Stromal cell of bone marrow (primary cell): ENCODE data around the gene ARHGEF7.

Experiments used
- DNase-seq: peaks from one replicate; pipeline ENCODE4 v3.0.0-alpha.2; 2012; ENCODE audit warnings: low read depth

ARHGEF7 gene

DNA sequence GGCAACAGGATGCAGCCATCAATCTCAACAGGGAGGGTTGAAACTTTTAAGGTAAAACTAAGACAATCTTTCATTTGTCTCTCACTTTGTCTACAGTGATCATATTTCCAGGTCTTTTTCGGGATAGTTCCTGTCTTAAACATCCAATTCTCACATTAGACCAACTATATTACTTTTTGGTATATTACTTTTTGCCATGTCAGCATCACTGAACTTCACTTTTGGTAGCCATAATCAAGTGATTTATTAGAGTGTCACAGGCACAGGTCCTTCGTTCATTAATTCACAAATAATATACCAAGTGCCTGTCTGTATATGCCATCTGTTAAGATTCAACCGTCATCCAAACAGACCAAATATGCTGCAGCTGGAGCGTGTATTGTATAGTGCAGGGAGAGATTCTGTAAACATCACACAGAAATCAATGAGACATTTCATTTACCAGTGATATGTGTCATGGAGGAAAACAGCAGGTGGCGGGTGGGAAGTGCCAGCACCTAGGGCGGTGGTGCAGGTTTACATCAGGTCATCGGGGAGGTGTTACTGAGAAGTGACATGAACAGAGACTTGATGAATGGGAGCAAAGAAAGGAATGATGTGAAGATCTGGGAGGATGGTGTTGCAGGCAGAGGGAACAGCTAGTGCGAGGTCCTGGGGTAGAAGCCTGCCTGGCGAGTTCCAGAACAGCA, 24.9 kb downstream of the ARHGEF7 start:
- no peak for DNase-seq

DNA sequence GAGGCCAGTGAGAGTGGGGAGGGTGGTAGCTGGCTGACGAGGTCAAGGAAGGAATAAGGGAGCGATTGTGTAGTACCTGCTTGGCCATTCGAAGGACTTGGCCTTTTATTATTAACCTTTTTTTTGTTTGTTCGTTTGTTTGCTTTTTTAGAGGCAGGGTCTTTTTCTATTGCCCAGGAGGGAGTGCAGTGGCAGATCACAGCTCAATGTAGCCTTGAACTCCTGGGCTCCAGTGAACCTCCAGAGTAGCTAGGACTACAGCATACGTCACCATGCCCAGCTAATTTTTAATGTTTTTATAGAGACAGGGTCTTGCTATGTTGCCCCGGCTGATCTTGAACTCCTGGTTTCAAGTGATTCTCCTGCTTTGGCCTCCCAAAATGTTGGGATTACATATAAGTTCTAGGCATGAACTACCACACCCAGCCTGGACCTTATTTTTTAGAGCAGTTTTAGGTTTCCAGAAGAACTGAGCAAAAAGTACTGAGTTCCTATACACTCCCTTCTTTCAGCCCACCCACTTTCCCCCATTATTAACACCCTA, 25.5 kb downstream of the ARHGEF7 start:
- DNase-seq, result no peak

DNA sequence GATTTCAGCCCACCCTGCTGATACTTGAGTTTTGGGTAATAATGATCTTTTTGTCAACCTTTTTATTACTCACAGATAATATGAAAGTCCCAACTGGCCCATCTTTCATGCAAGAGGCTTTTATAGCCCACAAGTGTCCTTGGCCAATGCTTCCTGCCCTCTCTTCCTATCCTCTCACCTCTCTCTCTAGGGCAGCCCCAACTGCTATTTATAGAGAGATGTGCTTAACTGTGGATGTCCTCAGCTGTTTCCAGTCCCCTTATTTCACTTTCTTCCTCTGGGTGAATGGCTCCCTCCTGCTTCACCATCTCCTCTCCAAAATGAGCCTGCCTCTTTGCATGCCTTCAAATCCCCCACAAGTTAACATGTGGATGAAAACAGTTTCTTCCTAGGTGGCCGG, 27.4 kb downstream of the ARHGEF7 start:
- DNase-seq, result no peak

DNA sequence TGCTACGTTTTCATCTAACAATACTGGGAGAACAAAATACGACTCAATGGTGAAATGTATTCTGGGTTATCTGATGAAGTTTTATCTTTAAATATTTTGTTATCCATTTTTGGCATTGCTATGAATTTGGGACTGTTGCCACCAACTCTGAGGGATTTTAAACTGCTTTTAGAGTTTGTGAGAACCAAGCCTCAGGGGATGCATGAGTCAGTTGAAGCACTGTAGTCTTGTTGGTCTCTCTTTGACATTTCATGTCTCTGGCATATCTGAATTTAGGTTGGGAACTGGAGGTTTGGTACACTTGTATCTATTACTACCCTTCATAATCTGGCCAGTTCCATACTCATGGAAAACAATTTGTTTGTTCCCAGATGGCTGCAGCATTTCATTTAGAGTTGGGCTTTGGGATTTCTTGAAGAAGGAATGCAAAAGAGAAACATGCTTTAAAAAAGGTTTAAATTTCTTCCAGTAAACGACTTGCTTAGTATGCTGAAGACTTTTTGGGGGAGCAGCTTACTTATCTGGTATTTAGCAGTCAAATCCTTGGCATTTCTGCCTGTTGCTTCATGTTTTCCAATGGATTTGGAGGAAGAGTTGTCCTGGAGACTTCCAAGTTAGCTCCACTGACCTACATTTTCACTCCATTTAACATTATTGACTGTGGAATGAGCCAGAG, 28.9 kb downstream of the ARHGEF7 start:
- peak; percentile 49 for DNase-seq

DNA sequence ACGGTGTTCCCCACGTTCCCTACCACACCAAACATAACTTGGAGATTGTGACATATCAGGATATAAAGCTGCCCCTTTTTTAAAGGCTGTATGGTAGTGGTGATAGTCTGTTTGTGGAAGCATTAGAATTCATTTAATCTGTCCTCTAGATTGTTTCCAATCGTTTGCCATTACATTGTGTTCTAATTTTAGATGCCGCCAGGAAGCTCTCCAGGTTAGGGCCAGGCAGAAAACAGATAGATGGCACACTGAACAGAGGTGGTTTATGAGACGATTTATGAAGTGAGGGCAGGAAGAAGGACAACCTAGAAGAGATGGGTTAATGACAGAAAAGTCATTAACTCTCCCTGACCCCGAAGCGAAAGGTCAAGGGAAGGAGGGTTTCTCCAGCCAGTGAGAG, 30.0 kb downstream of the ARHGEF7 start:
- no peak for DNase-seq

DNA sequence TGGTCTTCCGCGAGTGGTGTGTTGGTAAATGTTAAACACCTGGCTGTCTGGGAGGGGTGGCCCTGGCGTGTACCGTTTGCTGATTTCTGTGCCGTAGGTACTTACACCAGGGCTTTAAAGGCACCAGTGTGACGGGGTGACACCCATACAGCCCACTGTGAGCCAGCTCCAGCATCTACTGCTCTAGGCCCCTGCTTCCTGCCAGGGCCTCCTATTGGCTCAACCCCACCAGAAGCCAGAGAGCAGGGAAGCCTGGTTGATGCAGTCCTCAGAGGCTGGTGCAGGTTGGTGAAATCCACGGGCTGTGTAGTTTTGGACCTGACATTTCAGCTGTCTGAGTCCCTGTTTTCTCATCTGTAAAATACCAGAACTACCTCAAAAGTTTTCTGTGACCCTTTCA, 30.4 kb downstream of the ARHGEF7 start:
- DNase-seq, result no peak

DNA sequence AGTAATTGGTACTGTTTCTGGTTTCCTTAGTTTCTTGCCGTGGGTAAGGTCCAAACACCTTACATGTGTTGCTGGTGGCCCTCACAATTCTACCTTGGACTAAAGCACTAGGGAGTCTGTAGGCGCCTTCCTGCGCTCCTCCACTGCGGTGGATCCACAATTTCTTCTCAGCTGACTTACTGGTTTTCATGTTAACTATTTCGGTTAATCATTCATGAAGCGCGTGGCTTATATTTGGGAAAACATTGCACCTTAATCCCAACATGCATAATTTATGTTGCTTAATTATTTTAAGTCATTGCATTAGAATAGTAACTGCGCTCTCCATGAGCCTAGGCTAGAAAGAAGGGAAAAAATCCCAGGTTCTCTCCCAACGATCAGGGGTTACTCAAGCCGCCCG, 37.7 kb downstream of the ARHGEF7 start:
- no peak for DNase-seq

DNA sequence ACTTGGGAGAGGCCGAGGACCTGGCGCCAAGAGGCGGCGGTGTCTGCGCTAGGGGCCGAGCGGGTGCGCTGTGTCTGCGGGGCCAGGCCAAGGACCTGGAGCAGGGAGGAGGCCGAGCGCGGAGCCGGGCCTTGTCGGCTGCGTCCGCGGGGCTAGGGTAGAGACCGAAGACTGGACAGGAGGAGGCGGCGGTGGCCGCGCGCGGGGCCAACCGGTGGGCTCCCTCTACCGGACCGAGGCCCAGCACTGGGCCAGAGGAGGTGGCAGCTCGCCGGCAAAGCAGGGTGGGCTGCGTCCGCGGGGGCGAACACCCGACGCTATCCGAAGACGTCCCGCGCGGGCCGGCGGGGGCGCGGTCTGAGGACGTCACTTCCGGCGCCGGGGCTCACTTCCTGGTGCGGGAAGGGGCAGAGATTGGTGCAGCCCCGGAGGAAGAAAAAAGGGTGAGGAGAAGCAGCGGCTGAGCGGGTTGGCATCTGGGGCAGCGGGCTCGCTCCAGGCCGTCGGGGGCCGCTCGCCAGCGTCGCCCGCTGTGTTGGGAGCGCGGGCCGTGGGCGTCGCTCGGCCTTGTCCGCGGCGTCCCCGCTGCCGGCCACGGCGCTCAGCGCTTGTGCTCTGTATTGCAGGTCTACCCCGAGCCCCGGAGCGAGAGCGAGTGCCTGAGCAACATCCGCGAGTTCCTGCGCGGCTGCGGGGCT, 38.3 kb downstream of the ARHGEF7 start:
- peak; percentile 85 for DNase-seq

DNA sequence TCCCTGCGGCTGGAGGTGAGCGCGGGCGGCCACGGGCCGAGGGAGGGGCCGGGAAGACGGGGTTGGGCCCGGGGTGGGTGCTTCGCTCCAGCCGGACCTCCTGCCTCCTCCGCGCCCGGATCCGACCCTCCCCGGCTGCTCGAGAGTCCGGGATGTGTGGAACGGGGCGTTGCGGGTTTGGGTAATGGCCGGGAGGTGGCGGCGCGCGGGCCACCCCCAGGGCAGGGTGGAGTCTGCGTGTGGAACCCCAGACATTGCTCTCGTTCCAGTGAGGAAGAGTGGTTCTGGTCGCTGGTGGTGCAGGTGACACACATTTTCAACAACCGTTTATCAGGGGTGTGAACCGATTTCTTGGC, 38.8 kb downstream of the ARHGEF7 start:
- DNase-seq, result no peak

DNA sequence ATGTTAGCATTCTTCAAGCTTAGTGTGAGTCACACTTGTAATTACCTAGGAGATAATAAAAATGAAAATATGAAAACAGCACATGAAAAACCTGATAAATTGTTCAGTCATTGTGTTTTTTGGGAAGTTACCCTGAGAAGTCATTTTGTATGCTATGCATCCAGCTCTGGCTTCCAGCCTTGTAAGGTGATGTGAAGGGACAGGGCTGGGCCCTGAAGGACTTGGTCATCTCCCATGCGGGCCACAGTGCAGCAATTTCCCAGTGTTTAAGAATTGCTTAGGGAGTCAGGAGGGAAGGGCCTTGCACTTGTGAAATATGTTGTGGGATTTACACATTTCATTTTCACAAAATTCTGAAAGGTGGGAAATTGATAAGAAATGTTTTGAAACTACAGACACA, 41.3 kb downstream of the ARHGEF7 start:
- DNase-seq, result no peak

DNA sequence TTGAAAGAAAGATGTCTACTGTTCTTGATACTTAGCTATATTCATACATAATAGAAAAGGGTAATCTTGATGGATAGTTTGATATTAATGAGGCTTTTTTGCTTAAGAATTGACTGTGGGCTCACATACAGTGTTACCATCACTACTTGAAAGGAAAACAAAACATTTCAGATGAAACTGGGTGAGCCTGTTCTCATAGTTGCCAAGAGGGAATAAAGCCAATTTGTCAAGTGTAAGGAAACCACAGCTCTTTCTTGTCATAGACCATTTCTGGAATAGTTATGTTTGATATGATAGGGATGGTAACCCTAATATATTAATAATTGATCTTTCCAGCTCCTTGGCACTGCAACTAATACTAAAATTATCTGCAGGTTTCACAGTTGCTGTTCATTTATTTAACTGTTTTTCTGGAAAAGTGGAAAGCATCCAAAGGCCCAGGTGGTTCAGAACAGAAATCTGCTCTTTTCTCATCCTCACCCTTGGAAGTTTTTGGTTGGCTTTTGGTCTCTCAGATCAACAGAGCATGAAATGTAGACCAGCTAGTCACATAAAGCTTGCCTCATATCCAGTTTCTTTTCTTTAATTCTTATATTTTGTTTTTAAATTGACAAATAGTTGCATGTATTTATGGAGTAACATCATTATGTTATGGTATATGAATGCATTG, 43.2 kb downstream of the ARHGEF7 start:
- no peak for DNase-seq

DNA sequence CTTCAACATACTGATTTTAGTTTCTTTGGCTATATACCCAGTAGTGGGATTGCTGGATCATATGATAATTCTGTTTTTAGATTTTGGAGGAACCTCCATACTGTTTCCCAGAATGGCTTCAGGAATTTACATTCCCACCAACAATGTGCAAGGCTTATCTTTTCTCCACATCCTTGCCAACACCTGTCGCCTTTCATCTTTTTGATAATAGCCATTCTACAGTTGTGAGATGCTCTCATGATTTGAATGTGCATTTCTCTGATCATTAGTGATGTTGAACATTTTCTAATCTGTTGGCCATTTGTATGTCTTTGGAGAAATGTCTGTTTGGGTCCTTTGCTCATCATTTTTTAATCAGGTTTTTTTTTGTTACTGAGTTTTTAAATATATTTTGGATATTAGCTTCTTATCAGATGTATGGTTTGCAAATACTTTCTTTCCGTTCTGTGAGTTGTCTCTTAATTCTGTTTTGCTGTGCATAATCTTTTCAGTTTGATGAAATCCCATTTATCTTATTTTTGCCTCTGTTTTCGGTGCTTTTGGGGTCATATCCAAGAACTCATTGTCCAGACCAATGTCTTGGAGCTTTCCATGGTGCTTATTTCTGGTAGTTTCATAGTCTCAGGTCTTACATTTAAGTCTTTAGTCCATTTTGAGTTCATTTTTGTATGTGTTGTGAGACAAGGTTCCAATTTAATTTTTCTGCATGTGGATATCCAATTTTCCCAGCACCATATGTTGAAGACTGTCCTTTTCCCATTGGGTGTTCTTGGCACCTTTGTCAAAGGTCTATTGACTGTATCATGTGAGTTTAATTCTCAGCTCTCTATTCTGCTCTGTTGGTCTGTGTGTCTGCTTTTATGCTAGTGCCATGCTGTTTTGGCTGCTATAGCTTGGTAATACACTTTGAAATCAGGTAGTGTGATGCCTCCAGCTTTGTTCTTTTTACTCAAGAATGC, 44.5 kb downstream of the ARHGEF7 start:
- DNase-seq, result no peak

DNA sequence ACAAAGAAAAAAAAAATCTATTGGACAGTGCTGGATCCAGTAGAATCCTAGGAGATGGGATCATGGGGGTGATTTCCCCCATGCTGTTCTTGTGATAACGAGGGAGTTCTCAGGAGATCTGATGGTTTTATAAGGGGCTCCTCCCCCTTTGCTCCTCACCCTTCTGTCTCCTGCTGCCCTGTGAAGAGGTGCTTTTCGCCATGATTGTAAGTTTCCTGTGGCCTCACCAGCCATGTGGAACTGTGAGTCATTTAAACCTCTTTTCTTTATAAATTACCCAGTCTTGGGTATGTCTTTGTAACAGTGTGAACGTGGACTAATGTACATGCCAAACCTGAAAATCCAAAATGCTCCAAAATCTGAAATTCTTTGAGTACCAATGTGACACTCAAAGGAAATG, 45.5 kb downstream of the ARHGEF7 start:
- no peak for DNase-seq

DNA sequence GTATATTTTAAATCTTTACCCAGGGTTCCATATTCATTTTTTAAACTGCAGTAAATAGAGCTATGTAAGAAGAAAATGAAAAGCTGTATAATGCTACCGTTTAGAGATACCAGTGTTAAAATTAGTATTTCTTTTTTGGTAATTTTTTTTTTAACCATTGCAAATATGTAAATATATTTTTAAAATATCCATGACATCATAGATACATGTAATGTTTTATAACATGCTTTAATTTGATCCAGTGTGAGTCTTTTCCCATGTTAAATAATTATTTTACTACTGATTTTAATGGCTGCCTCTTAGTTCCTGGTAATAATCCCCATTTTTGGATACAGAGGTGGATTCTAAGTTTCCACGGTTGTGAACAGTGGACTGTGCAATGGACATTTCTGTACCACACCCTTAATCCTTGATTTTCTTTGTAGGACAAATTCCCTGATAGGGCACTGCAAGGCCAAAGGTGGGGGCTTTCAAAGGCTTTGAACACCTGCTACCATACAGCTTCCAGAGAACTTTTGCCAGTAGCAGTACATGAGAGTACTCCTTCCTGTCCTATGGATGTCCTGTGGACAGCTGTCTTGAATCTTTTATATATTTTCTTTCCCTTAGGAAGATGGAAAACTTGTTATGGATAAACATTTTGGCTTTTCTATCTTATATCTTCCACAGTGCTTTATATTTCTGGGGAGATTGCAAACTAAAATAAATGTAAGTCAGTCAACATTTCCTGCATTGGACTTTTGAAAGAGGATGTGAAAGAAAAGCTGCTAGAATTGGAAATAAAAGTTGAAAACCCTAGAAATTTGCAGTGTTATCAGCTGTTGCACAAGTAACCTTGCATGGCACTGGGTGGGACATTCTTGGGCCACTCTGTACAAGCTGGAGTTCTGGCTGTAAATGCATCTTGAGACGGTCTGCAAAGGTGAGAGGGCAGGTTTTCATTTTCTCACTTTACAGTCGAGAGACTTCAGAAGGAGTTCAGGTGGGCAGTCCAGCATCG, 46.8 kb downstream of the ARHGEF7 start:
- DNase-seq, result no peak

DNA sequence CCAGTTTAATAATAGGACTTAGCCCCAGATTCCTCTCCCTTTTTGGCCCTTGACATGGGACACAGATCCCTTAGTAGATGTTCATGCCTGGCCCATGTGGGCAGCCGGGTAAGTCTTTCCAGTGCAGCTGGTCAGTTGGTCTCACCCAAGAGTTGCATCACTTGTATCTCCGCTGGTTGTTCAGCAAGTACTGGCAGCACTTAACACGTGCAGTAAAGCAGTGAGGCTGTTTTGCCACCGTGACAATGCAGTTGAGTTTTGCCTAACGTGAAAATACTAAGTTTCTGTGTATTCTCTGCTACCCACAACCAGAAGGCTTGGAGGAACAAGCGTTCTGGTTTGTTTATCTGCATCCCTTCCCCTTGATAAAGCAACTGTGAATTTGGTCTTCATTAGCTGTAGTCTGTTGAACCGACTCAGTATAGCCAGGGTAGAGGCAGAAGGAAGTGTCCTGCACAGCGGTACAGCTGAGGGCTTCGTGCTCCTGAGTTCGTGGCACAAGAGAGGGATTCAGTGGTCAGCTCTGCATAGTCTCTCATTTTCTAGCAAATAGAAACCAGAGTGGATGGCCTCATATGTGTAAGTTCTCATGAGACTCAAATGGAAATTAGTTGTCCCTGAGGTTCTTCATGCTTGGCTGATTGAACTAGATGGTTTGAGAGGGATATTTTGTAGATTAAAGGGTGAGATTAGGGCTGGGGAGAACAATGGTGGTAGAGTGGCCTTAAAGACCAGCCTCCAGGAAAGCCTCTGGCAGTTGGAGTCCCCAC, 50.3 kb downstream of the ARHGEF7 start:
- no peak for DNase-seq

DNA sequence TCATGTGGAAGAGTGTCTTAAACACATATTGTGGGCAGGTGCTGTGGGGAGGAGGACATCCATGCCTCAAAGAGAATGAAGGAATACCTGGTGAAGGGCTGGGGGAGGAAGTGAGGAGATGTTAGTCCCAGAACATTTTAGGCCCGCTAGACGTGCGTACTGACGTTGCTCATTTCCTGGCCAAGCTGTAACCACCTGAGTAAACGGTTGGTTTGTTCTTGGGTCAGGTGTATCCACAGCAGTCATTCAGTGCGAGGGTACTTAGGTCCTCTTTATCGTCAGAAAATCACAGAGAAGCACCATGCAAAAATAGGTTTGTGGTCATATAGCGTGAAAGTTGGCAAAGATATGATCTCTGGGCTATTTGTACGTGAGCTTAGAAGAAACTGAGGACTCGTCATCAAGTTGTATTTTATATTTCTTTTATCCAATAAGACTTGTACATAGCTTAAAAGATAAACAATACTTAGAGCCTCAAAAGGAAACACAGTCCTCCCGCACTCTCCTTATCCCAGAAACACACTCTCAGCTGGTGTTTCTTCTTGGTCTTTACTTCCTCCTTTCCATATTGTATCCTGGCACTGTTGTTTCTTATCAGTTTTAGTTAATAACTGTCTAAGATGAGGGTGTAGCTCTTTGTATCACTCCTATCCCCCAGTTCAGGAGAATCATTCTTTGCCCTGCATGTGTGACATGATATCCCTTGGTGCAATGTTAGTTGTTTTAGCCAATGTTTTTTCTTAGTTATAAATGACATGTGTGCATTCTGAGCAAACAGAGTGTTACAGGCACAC, 52.0 kb downstream of the ARHGEF7 start:
- no peak for DNase-seq

DNA sequence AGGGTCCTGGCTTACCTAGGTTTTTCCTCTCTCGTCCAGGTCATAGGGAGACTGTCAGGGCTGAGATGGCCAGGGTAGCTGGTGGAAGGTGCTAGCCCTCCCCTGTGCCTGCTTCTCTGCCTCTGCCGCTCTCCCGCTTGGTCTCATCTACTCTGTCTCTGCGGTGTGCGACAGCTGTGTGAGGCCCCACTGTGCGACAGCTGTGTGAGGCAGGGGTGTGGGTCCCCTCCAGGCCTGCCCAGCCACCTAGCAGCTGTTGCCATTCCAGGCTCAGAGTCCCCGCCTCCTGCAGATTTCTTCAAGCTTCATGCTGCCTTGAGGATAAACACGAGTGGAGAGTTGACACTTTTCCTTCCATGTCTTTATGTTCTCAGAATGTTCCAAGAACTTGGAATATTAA, 53.0 kb downstream of the ARHGEF7 start:
- DNase-seq, result no peak

DNA sequence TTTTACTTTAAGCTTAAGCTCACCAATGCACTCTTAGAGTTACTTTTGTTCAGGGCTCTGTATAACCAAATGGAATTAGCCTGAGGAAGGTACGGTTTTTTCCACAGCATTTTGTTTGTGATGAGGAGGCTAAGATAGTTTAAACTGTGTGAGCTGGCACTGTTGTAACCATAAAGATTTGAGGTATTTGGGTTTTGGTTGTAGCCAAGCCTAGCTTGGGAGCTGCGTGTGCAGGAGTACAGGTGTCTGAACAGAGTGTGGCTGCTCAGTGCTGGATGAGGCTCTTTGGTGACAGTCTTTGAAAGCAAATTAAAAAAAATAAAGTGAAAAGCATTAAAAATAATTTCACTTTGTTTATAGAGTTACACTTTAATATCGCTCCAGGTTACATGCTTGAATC, 56.0 kb downstream of the ARHGEF7 start:
- no peak for DNase-seq

DNA sequence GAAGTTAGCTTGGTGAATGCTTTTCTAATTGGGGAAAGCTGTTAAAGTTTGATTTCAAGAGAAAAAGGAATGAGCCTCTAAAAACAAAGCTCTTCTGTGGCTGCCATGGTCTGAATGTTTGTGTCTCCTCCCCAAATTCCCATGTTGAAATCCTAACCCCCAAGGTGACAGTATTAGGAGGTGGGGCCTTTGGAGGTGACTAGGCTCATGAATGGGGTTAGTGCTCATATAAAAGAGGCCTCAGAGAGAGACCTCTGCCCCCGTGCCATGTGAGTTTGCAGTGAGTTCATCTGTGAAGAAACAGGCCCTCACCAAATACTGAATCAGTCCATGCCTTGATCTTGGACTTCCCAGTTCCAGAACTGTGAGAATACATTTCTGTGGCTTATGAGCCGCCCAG, 56.5 kb downstream of the ARHGEF7 start:
- no peak for DNase-seq
